Measurements from ENCODE around the gene ARHGAP6.

The ARHGAP6 gene

GRCh38 chrX:11346121-11346682 is 319.5 kb downstream of the ARHGAP6 start:
- no peak for DNase-seq

GRCh38 chrX:11342673-11343072 is 323.0 kb downstream of the ARHGAP6 start:
- DNase-seq: no peak

GRCh38 chrX:11341274-11342201 is 324.2 kb downstream of the ARHGAP6 start:
- no peak for DNase-seq

- DNase-seq: no peak
Observed at GRCh38 chrX:11337292-11338009, 328.3 kb downstream of the ARHGAP6 start.

GRCh38 chrX:11336201-11336600 is 329.5 kb downstream of the ARHGAP6 start:
- DNase-seq: no peak

GRCh38 chrX:11334165-11334564 is 331.6 kb downstream of the ARHGAP6 start:
- no peak for DNase-seq

GRCh38 chrX:11331788-11332187 is 333.9 kb downstream of the ARHGAP6 start:
- no peak for DNase-seq

GRCh38 chrX:11329021-11329420 is 336.7 kb downstream of the ARHGAP6 start:
- DNase-seq: no peak

GRCh38 chrX:11328134-11328533 is 337.6 kb downstream of the ARHGAP6 start:
- DNase-seq: no peak

- no peak for DNase-seq
Observed at GRCh38 chrX:11321986-11322385, 343.7 kb downstream of the ARHGAP6 start.

GRCh38 chrX:11319806-11320520 is 345.8 kb downstream of the ARHGAP6 start:
- no peak for DNase-seq

GRCh38 chrX:11311706-11312105 is 354.0 kb downstream of the ARHGAP6 start:
- DNase-seq: no peak

- no peak for DNase-seq
Observed at GRCh38 chrX:11309220-11309619, 356.5 kb downstream of the ARHGAP6 start.

GRCh38 chrX:11305641-11306040 is 360.1 kb downstream of the ARHGAP6 start:
- DNase-seq: no peak

GRCh38 chrX:11304829-11305228 is 360.9 kb downstream of the ARHGAP6 start:
- DNase-seq: no peak

GRCh38 chrX:11298600-11298999 is 367.1 kb downstream of the ARHGAP6 start:
- DNase-seq: no peak

GRCh38 chrX:11296051-11296450 is 369.7 kb downstream of the ARHGAP6 start:
- DNase-seq: no peak

- no peak for DNase-seq
Observed at GRCh38 chrX:11293113-11293512, 372.6 kb downstream of the ARHGAP6 start, which contains the start of gene AMELX. Gene AMELX, plus strand, starts transcription at chrX:11293413. Its CDS starts 1,376 bp downstream, at chrX:11294789.

- no peak for DNase-seq
Observed at GRCh38 chrX:11290416-11291102, 375.2 kb downstream of the ARHGAP6 start.

- DNase-seq: no peak
Observed at GRCh38 chrX:11287505-11287904, 378.2 kb downstream of the ARHGAP6 start.

GRCh38 chrX:11285651-11286050 is 380.1 kb downstream of the ARHGAP6 start:
- DNase-seq: no peak

- no peak for DNase-seq
Observed at GRCh38 chrX:11282043-11282442, 383.7 kb downstream of the ARHGAP6 start.
